HG02678 (cell line): ENCODE measurements around the gene CASS4.

Experiments used
- ATAC-seq: cut with Tn5 transposase; IDR thresholded peaks from one replicate; pipeline ENCODE4 v1.9.1; 2021; ENCODE audit warnings: mild to moderate bottlenecking, moderate library complexity; ENCODE audit not compliant: unreplicated experiment

The CASS4 gene

DNA sequence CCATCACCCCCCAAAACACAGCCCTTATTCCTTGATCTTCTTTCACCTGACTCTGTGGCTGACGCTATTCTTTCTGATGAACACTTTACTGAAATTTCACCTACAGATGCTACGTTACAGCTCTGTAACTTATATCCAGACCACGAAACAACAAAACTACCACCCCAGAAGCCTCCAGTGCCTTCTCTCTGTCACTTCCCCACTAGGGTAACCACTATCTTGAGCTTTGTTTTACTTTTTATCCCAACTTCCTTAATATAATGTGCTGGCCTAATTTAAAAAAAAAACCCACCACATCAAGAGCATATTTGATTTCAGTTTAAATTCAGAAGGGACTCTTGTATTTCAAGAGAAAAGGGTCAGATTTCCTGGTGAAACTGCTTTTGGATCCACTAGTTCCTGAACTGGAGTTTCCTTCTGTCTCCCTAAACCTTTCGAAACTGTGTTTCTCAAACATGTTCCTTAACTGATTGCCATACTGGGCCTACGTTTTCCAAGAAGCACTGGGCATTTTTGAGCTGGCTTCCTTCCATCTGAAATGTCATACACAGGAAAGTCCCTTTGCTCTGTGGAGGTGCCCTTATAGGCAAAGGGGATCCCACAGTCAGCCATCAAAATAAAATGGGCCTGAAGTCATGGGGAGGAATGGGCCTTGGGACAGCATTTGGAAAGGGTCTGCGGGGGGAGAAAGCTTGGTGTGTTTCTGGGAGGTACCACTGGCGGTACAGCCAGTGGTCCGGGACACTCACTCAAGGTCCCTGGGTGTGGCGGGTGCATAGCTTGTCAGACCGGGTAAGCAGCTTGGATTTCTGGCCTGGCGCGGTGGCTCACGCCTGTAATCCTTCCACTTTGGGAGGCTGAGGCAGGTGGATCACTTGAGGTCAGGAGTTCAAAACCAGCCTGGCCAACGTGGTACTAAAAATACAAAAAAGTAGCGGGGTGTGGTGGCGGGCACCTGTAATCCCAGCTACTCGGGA lies 30.6 kb downstream of the CASS4 start:
- no peak for ATAC-seq

DNA sequence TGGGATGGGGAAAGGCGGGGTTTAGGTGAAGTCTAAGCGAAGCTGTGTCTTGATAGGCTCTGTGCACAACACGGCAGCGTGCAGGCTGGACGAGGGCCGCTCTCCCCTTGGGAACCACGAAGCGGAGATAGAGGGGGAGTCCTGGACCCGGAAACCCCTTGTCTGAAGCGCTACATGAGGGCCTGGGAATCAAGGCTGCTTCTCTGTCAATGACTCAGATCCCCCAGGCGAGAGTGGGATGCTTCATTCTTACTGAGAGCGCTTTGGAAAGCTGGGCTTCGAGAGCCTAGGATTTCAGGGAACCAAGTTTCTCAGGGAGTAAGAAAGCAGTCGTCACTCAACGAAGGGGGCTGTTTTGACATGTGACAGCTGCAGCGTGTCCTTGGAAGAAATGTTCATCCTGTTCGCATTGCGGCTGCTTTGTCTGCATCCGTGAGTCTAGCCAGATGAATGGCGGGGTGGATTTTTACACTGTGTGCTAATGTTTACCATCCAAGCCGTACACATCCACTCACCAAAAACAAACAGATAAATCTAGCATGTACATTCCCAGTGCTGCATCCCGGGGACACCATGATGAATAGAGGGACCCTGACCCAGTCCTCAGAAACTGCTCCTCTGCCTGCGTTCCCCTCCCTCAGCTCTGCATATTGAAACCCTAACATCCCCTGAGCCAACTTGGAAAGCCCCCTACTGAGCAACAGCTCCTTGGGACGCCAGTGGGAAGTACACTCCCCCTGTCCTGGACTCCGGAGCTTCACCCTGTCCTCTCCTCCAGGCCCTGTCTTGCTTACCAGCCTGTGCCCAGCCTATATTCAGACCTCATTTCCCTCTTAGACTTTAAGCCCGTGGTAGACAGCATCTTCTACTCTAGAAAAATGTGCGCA lies 31.8 kb downstream of the CASS4 start:
- ATAC-seq: no peak

DNA sequence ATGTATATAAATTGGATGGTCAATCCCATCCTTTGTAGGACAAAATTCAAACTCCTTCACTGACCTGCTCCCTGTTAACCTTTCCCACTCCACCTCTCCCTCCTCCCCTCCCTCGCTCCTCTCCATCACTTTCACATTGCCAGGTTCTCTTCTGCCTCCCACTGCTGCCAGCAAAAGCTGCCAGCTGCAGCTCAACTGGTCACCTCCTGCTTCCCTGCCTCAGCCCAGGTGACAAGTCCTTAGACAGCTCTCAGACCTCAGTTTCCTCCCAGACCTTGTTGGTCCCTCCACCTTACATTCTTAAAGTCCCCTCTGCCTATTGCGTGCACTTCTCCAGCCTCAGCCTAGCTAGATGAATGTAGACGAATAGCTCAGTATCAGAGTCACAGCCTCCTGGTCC lies 33.1 kb downstream of the CASS4 start:
- ATAC-seq: no peak

DNA sequence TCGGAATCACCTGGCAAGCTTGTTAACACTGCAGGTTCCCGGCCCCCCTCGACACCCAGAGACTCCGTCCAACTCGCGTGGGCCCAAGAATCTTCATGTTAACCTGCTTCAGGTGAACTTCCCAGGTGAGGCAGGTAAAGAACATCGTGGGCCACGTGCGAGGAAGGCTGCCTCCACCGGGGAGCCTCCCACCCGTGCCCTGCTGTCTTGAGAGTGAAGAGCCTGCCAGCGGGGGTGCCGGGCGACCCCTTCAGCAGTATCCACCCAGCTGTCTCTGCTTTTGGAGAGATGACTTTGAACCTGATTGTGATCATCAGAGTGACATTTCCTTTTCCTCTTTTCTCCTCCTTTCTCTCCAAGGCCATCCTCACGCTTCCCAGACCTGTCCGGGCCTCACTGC lies 33.5 kb downstream of the CASS4 start:
- no peak for ATAC-seq

DNA sequence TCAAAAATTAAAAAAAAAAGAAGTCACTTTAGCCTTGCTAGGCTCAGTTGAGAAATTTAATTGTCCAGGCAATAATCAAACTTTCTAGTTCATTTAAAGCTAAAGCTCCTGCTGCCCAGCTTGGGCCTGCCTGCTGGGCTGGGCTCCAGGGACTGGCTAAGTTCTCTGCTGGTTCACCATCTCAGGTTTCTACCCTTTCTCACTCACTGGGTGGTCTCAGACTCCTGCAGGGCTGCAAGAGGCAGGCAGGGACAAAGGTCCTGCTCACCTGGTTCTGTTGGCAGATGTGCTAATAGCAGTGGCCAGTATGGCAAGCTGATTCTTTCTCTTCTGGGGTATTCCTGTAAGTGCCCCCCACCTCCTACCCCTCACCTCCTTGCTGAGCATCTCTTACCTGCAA lies 35.2 kb downstream of the CASS4 start:
- no peak for ATAC-seq

DNA sequence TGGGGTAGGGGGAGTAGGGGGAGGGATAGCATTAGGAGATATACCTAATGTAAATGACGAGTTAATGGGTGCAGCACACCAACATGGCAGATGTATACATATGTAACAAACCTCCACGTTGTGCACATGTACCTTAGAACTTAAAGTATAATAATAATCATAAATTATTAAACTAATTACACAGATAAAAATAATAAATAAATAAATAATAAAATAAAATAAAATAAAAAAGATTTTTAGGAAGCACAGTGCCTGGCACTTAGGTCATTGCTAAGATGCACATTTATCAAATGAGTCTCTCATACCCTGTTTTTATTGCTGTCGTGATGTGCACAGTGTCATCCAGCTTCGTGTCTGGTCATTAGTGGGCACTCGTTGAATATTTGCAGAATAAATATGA lies 37.4 kb downstream of the CASS4 start:
- no peak for ATAC-seq

DNA sequence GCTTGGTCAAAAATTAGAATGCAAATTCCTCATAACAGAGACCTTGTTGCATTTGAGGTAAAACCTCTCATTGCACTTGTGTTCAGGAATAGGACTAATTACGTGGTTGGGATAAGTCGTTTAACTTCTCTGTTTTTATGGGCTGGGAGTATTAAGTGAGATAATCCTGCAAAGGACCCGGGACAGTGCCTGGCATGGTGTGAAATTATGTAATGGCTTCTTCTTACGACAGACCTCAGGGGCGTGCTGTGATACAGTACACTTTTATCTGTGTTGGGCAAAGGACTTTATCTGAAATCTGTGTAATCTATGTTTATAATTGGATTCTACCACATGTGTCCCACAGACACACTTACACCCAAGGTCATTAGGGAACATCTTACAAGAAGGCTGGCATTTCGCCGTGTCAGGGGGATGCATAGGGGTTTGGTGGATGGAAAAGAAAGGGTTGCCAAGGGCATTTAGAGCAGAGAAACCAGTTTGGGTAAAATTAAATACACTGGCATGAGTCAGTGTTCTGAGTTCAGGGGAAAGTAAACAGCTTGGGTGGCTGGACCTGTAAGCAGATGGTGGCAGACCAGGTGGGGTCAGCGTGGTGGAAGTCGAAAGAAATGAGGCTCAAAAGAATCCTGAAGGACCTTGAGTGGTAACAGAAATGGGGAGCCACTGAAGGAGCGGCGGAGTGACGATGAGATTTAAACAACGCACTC lies 39.2 kb downstream of the CASS4 start:
- no peak for ATAC-seq

DNA sequence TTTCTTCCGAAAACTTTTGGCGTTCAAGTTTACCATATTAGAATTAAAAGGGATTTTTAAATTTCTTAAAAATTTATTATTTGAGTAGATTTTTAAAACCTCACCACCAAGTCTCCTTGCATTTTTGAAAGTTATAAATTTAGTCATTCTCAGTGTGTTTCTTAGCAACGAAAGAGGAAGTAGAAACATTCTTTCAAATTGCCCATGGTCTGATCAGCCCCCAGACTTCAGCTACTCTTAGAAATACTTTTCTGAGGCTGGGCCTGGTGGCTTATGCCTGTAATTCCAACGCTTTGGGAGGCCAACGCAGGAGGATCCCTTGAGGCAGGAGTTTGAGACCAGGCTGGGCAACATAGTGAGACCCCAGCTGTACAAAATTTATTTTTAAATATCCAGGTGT lies 41.3 kb downstream of the CASS4 start:
- peak; percentile 63 for ATAC-seq

DNA sequence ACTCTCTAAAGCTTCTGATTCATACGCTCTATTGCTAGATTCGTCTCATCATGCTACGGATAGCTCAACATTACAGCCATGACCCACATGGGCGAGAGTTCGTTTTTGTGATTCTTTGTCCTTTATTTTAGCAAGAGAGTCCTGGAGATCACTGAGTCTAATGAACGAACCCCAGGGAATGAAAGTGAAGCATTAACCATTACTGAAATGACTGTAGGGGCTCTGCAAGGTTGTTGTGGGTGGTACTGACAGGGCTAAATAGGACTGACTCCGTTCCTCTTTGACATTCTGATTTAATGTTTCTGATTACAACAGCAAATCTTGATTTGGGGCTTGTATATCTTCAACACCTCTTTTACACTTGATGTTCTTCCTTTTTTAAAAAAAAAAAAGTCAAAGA lies 42.7 kb downstream of the CASS4 start:
- ATAC-seq: peak; percentile 83

DNA sequence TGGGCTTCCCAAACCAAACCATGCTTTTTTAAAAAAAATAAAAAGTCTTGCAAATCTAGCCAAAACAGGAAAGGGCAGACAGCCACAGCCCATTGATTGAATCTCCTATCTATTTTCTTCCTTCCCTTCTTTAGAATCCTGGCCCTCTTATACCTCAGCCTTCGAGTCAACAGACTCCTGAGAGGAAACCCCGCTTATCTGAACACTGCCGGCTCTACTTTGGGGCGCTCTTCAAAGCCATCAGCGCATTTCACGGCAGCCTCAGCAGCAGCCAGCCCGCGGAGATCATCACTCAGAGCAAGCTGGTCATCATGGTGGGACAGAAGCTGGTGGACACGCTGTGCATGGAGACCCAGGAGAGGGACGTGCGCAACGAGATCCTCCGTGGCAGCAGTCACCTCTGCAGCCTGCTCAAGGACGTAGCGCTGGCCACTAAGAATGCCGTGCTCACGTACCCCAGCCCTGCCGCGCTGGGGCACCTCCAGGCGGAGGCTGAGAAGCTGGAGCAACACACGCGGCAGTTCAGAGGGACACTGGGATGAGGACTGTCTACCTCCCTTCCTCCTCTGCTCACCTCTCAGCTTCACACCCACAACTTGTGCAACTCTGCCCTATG lies 46.3 kb downstream of the CASS4 start:
- ATAC-seq: no peak

DNA sequence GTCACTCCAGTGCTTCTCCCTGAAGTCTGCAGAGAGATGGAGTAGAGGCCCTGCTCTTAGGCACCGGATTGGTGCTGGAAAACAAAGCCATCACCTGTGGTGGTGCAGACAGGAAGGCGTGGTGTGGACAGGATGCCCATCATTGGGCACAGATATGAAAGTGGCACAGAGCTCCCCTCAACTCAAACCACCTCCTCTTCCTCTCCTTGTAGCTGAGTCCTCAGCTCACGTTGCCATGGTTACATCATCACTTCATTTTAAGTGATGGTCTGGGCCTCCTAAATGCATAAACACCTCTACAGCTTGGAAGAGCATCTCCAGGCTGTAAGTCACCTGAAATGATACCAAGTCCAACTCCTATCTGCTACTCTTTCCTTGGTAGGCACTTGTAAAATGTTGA lies 48.4 kb downstream of the CASS4 start:
- ATAC-seq: no peak

DNA sequence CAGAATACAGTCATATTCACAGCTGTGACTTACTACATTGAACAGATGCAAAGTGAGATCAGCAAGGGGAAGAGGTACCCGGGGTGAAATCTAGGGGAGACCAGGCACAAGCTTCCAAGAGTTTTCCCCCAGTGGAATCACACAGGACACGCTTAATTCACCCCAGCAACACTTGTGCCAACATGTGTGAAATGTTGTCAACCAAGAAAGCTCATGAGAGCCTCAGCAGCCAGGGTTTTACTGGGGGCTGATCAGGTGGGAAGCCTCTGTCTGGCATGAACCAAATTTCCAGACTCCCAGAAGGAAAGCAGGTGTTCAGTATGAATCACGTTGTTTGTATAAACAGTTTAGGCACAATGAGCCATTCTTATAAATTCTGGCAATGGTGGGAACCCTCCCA lies 49.5 kb downstream of the CASS4 start:
- no peak for ATAC-seq

DNA sequence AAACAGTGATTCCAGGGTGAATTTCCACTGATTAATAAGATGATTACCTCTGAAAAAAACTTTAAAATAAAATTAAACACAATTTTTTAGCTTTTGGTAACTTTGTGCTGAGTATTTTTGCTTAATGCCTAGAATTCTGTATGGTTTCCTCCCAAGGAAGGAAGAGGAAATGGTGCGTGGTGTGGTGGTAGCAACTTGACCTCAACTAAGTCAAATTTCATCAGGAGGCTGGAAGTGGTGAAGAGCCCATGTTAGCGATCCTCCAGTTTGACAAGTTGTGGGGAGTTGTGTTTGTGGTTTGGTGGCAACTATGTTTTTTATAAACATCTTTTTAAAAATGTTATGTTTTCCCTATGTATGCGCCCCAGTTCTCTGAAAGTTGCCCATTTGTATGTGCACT lies 51.4 kb downstream of the CASS4 start:
- ATAC-seq: no peak

DNA sequence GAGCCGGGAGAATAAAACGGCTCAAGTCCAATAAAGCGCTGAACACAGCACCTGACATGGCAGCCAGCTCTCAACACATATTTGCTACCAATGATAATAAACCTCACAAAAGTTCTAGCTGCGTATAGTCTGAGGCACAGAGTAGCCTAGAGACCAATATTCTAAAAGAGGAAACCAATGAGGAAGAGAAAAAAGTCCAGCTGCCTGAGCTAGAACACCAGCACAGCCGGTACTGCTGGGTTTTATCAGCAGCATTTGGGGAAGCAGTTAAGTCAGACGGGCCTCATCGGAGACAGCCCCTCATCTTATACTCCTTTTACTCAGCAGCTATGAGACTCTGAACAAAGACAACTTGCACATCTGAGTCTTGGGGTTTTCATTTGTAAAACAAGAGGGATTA lies 53.9 kb downstream of the CASS4 start:
- peak; percentile 39 for ATAC-seq

DNA sequence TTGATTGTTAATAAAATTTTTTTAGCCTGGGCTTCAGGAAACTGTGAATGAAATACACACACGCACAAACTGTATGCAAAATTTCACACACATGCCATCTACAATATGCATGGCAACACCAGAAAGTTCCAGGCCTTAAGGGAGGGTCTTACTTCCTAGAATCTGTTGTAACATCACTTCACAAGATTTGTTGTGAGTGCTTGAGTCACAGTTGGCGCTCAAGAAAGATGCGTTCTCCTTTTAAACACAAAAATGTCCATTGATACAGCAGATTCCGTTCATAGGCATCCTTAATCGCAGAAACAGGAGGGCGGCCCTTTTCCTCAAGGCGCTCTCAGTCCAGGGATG lies 55.9 kb downstream of the CASS4 start:
- peak; percentile 1 for ATAC-seq

DNA sequence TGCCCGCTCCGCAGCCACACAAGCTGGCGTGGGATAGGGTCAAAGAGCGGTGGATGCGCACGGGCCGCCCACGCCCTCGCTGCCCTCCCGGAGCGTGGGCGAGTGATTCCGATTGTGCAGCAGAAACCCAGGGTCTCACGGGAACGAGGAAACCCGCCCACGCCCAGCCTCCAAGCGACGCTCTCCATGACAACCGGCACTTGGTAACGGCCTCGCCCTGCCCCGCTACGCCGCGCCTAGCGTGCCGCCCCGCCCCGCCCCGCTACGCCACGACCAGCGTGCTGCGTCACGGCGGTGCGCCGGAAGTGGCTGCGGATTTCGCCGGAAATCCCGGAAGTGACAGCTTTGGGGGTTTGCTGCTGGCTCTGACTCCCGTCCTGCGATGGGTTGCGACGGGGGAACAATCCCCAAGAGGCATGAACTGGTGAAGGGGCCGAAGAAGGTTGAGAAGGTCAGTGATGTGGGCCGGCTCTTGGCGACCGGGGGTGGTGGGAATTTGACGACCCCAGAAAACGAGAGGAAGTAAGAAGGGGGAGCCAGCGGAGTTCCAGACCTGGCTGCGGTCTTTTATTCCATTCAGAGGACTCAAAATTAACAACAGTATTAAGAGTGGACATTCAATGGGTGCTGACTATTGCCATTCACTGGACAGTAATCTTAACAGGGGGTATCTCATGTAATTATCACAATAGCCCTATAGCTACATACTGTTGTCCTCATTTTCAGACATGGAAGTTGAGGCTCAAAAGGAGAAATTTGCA lies 56.4 kb downstream of the CASS4 start, which contains the start of gene RTF2:
Gene RTF2 (plus strand): TSS at position 312 of the 761 bp plus-strand sequence. CDS start 71 bp downstream, at position 383.
- peak; percentile 97 for ATAC-seq

DNA sequence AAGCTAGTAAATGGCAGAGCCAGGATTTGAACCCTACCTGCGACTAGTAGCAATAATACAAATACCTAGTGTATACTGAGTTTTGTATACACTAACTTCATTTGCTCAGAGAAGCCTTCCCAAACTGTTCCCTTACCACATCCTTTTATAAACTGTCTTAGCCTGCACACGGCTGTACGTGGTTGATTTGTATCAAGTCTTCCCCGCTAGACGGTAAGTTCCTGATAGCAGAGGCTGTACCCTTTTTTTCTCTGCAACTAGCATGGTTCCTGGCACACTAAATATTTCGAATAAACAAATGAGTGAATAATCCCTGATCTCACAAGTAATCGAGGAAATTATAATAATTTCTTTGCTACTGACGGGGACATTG lies 57.0 kb downstream of the CASS4 start:
- ATAC-seq: no peak

DNA sequence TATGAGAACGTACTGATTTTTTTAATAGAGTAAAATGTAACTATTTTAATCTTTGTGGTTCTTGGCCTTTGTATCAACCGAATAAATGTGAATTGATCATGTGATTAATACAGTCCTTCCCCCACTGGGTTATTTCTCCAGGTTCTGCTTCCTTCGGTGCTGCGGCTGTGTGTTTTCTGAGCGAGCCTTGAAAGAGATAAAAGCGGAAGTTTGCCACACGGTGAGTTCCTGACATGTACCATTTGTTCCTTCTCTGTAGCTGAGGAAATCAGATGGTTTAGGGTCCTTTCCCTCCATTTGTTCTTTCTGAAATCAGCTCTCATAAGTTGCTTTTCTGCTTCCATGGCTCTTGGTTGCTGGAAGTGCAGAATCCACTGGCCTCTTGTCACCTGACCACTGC lies 71.9 kb downstream of the CASS4 start:
- ATAC-seq: no peak

DNA sequence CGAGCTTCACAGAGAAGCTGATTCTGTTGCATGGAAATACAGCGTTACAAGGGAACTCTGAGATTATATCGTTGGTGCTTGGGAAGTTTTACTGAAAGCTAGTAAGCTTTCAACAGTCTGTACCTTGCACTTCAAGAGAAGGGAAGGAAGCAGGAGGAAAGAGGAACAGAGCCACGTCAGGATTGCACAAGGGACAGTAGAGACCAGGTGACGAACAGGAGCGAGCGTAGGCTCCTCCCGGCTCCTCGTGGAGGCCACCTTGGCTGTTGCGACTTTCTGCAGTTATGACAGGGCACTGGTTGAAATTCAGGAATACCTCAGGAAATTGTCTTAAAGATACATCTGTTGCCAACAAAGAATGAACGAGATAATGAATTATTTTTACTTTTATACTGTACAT lies 75.2 kb downstream of the CASS4 start:
- ATAC-seq: no peak

DNA sequence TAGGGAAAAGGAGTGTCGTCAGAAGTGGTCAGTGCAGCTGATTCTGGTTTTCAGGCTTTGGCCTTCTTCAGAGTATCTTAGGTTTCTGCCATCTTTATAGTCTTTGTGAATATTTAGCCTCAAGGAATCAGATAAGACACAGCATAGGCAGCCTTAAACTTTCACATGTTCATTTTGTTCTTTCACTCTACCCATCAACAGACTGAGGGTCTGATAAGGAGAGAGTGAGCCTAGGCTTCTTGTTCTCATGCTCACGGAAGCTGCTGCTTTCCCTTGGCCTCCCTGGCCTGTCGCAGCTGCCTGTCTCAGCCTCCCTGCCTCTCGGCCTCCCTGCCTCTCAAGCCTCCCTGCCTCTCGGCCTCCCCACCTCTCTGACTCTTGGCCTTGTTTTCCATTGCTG lies 76.5 kb downstream of the CASS4 start:
- ATAC-seq: no peak
